ENCODE data around the gene TMC7. TPM values are rescaled to one million over a fixed set of nuclear protein-coding genes. Genes with fewer than 3 reads are reported as not detected.
"Not testable (repeated sequence)": the region's sequence is repeated elsewhere in the genome, so short reads cannot be mapped to it uniquely, and the experiment has no call there.

Gene TMC7
- 1.6 and 2.2 TPM in 2 replicates for total RNA-seq (2014; rRNA removed; shearing (Covaris generic))

GRCh38 chr16:18983565-18984434 is at the start of gene TMC7:
Gene TMC7 (plus strand): TSS chr16:18983934. CDS start chr16:18984064, 130 bp downstream.
- DNase-seq (ENCODE audit: low read depth): peak; percentile 85

DNA sequence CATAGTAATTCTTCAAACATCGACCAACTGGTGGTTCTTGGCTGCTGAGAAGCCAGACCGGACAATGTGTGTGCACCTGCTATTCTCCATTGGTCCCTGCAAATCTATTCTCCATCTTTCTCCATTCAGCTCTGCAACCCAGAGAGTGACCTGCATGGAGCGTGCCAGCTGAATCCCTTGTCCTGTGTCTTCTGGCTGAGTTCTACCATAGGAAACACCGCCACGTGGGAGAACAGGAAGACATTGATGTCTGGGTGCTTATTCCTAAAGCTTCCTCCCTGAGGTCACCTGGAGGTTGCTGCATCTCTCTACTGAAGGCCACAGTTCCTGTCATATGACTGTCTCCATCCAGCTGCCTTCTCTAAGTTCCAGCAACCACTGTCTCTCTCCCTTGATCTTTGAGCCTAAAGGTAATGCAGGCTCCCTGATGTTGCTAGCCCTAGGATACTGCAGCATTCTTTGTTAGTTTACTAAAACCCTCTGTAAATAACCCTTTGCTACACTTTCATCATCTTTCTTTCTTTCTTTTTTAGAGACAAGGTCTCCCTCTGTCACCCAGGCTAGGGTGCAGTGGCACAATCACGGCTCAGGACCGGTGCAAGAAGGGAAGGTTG is 46.9 kb upstream of the TMC7 start:
- DNase-seq (ENCODE audit: low read depth): no peak

- no peak for DNase-seq (ENCODE audit: low read depth)
Measured at GRCh38 chr16:18937390-18937789, 46.3 kb upstream of the TMC7 start.

DNA sequence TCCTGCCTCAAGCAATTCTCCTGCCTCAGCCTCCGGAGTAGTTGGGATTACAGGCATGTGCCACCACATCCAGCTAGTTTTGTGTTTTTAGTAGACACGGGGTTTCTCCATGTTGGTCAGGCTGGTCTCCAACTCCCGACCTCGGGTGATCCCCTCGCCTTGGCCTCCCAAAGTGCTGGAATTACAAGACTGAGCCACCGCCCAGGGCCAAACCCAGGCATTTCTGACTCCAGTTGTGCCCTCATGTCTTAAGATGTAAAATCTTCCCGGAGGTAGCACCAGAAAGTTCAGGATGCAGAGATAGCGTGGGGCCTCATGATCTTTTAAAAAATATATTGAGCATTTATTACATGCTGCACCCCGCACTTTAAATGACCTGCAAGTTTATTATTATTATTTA is 44.7 kb upstream of the TMC7 start:
- no peak for DNase-seq (ENCODE audit: low read depth)

DNA sequence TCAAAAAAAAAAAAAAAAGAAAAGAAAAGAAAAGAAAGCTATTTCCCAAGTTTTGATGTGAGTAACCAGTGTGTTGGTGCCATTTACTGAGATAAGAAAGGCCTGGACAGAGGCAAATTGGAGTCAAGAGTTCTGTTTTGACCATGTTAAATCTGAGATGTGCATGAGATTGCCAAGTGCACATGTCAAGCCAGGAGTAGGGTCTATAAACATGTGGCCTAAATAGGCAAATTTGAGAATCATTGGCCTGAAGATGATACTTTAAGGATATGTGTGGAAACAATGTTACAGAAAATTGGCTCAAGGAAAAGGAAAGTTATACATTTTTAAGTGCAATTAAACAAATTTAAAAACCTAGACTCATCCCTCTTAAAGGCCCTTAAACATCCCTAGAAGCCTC is 42.3 kb upstream of the TMC7 start:
- DNase-seq (ENCODE audit: low read depth): no peak

DNA sequence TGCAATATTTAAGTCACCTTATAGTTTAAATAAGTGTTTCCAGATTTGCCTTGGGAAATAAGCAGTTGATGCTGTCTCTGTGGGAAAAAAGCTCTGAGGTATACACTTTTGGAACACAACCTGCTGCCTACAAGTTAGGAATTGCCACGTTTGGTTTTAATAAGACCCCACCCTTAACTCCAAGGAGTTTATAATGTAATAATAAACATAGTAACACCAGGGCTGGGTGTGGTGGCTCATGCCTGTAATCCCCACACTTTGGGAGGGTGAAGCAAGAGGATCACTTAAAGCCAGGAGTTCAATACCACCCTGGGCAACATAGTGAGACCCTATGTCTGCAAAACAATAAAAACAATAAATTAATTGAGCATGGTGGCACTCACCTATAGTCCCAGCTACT is 41.7 kb upstream of the TMC7 start:
- DNase-seq (ENCODE audit: low read depth): no peak

DNA sequence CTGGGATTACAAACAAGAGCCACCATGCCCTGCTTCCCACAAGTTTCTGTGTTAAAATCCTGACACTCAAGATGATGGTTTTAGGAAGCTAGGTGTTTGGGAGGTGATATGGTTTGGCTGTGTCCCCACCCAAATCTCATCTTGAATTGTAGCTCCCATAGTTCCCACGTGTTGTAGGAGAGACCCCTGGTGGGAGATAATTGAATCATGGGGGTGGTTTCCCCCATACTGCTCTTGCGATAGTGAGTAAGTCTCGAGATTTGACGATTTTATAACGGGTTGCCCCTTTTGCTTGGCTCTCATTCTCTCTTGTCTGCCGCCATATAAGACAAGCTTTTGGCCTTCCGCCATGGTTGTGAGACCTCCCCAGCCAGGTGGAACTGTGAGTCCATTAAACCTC is 40.3 kb upstream of the TMC7 start:
- no peak for DNase-seq (ENCODE audit: low read depth)

DNA sequence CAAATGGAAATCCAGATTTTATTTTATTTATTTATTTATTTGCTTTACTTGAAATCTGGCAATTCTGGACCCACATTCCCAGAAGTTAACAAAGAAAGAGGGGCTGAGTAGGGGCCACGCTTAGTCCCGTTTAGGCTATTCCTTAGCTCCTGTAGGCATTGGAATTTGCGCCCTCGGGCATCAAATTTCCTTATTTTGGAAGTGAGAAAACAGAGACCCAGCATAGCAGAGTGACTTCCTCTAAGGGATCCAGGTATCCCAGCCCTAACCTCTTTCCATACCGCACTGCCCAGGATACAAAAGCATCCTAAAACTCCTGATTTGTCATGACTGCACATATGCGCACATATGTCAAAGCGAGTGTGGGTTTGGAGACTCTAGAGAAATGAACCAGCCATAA is 38.5 kb upstream of the TMC7 start:
- DNase-seq (ENCODE audit: low read depth): no peak

DNA sequence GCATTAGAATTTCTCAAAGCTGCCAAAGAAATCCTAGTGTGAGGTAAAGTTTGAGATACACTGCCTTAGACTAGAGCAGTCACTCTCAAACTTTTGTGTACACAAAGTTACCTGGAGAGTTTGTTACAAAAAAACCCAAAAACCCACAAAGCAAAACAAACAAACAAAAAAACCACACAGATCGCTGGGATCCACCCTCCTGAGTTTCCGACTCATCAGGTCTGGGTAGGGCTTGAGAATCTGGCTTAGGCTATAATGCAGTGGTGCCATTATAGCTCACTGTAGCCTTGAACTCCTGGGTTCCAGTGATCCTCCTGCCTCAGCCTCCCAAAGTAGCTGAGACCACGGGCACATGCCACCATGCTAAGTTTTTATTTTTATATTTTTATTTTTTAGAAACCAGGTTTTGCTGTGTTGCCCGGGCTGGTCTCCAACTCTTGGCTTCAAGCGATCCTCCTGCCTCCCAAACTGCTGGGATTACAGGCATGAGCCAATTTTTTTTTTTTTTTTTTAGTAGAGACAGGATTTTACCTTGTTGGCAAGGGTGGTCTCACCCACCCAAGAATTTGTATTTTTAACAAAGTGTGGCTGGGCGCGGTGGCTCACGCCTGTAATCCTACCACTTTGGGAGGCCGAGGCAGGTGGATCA is 35.2 kb upstream of the TMC7 start:
- no peak for DNase-seq (ENCODE audit: low read depth)

GRCh38 chr16:18950469-18951185 is 33.1 kb upstream of the TMC7 start:
- no peak for DNase-seq (ENCODE audit: low read depth)

- DNase-seq (ENCODE audit: low read depth): no peak
Measured at GRCh38 chr16:18953547-18953946, 30.2 kb upstream of the TMC7 start.

DNA sequence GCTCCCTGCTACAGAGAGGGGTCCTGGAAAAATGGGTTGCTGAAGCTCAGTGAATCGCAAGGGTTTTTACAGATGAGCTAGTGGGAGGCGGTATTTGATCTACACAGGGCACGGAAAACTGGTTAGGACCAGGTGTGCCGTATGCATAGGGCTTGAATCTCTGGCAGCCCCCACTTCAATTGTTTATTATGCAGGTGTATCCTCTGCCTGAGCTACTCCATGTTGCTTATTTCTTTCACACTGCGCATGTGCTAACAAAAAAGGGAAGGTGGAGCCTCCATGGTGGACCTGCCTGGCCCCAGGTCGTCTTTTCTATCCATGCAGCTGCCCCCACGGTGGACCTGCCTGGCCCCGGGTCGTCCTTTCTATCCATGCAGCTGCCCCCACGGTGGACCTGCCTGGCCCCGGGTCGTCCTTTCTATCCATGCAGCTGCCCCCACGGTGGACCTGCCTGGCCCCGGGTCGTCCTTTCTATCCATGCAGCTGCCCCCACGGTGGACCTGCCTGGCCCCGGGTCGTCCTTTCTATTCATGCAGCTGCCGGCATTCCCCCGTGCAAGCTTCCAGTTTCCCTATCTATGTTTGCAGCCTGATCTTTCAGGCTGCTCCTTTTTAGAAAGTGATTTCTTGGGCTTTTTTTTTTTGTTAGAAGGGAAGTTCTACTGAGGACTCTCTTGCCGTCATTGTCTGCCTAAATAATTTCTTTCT is 27.7 kb upstream of the TMC7 start:
- not testable (repeated sequence) for DNase-seq (ENCODE audit: low read depth)

DNA sequence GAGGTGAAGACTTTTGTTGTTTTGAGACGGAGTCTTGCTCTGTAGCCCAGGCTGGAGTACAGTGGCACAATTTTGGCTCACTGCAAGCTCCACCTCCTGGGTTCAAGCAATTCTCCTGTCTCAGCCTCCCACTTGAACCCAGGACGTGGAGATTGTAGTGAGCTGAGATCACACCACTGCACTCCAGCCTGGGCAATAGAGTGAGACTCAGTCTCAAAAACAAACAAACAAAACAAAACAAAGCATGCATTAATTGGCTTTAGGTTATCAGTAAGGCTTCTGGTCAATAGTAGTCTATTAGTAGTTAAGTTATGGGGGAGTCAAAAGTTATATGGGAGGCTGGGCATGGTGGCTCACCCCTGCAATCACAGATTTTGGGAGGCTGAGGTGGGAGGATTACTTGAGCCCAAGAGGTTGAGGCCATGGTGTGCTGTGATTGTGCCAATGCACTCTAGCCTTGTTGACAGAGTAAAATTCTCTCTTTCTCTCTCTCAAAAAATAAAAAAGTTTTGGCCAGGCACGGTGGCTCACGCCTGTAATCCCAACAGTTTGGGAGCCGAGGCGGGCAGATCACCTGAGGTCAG is 27.0 kb upstream of the TMC7 start:
- DNase-seq (ENCODE audit: low read depth): not testable (repeated sequence)

GRCh38 chr16:18958621-18959029 is 25.1 kb upstream of the TMC7 start:
- DNase-seq (ENCODE audit: low read depth): no peak

DNA sequence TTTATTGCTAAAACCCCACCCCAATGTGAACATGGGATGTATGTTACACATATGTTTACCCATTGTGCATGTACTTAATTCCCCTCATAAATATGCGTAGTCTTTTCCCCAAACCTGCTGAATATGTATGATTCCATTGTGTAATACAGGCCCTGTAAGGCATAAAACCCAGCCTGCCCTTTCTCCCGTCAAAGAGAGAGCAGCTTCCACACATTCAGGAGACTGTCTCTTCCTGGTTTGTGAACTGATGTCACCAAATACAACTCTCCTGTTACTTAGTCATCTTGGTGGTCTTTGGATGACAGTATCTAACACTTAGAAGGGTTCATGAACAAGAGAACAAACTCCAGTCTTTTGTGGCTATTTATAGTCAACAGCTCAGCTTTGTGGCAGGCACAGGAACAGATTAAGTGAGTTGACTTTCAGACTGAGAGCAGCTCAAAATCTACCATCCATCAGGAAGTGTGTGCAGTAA is 24.7 kb upstream of the TMC7 start:
- DNase-seq (ENCODE audit: low read depth): peak; percentile 13

- DNase-seq (ENCODE audit: low read depth): no peak
Measured at GRCh38 chr16:18965555-18965954, 18.2 kb upstream of the TMC7 start.

DNA sequence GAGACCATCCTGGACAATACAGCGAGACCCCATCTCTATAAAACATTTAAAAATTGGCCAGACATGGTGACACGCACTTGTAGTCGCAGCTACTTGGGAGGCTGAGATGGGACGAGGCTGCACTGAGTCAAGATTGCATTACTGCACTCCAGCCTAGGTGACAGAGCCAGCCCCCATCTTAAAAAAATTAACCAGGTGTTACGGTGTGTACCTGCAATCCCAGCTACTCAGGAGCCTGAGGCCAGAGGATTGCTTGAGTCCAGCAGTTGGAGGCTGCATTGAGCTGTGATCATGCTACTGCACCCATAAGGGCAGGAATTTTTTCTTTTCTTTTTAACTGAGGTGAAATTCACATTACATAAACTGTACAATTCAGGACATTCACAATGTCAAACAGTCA is 16.9 kb upstream of the TMC7 start:
- DNase-seq (ENCODE audit: low read depth): no peak

- peak; percentile 69 for DNase-seq (ENCODE audit: low read depth)
Measured at GRCh38 chr16:18969050-18969854, 14.5 kb upstream of the TMC7 start.

DNA sequence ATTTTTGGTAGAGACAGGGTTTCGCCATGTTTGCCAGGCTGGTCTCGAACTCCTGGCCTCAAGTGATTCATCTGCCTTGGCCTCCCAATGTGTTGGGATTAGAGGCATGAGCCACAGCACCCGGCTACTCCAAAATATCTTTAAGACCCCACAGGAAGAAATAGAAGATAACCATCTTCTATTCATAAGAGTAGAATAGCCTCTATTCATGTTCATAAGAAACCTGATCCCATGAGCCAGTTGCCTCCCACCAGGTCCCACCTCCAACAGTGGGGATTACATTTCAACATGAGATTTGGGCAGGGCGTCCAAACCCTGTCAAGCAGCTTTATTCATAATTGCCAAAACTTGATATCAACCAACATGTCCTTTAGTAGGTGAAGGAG is 13.9 kb upstream of the TMC7 start:
- DNase-seq (ENCODE audit: low read depth): no peak

DNA sequence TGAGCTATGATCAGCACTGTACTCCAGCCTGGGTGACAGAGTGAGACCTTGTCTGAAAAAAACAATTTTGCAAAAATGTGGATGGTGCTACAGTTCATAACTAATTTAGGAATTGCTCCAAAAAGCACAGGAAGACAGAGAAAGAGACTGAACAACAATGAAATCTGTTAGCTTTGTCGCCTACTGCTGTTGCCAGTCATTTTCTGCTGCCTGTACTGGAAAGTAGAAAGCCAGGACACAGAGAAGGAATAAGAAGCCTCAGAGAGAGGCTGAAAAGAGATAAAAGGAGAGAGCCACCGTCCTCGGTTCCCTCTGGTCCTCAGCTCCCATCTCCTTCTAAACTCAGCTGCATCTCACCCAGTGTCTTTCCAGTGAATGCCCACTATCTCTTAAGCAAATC is 8.6 kb upstream of the TMC7 start:
- DNase-seq (ENCODE audit: low read depth): no peak

Data from RPMI7951 (cell line).